DOHH2 (cell line): ENCODE data around the gene SEMA3D.

ENCODE experiments used
- H3F3A ChIP-seq: fragments of 200-600 bp; sonication (generic), shearing (Covaris generic); 2 replicates; pipeline ENCODE4 v1.6.0; 2016; ENCODE audit warnings: antibody characterized with exemption, mild to moderate bottlenecking; ENCODE audit not compliant: control insufficient read depth, insufficient read depth
- H3K27ac ChIP-seq: fragments of 200-600 bp; sonication (generic); 2 replicates; pipeline ENCODE4 v1.5.1; 2014; ENCODE audit warnings: low read depth, mild to moderate bottlenecking, low read length, moderate library complexity
- H3K27me3 ChIP-seq: fragments of 200-600 bp; sonication (generic); 2 replicates; pipeline ENCODE4 v1.6.1; 2014; ENCODE audit warnings: mild to moderate bottlenecking, low read length, mixed read lengths; ENCODE audit not compliant: control insufficient read depth
- H3K36me3 ChIP-seq: fragments of 200-600 bp; sonication (generic); 2 replicates; pipeline ENCODE4 v1.6.1; 2014; ENCODE audit warnings: mild to moderate bottlenecking, low read length, moderate library complexity, mixed read lengths; ENCODE audit not compliant: control insufficient read depth
- H3K4me1 ChIP-seq: fragments of 200-600 bp; sonication (generic); 2 replicates; pipeline ENCODE4 v1.6.1; 2014; ENCODE audit warnings: mild to moderate bottlenecking, low read length, mixed read lengths; ENCODE audit not compliant: control insufficient read depth
- H3K4me2 ChIP-seq: fragments of 200-600 bp; sonication (generic); 2 replicates; pipeline ENCODE4 v1.6.0; 2014; ENCODE audit warnings: mild to moderate bottlenecking, low read length, moderate library complexity
- H3K4me3 ChIP-seq: fragments of 200-600 bp; sonication (generic); 2 replicates; pipeline ENCODE4 v1.5.1; 2014; ENCODE audit warnings: mild to moderate bottlenecking, low read length, mixed read lengths
- H3K79me2 ChIP-seq: fragments of 200-600 bp; sonication (generic); 2 replicates; pipeline ENCODE4 v1.6.1; 2014; ENCODE audit warnings: mild to moderate bottlenecking, low read length, mixed read lengths; ENCODE audit not compliant: control insufficient read depth
- H3K9me2 ChIP-seq: fragments of 200-600 bp; sonication (generic); replicated peaks from 2 replicates; pipeline ENCODE4 v1.6.1; 2014; ENCODE audit warnings: mild to moderate bottlenecking, low read length, mixed read lengths; ENCODE audit not compliant: control insufficient read depth
- H3K9me3 ChIP-seq: fragments of 200-600 bp; sonication (generic); 2 replicates; pipeline ENCODE4 v1.6.1; 2014; ENCODE audit warnings: antibody characterized with exemption, low read length, mixed read lengths; ENCODE audit not compliant: control insufficient read depth, insufficient read depth
- H4K20me1 ChIP-seq: fragments of 200-600 bp; sonication (generic); 2 replicates; pipeline ENCODE4 v1.6.0; 2014; ENCODE audit warnings: low read depth, mild to moderate bottlenecking, antibody characterized with exemption, low read length, moderate library complexity; ENCODE audit not compliant: control insufficient read depth, insufficient read depth
- EZH2phosphoT487 ChIP-seq: fragments of 200-600 bp; sonication (generic); IDR thresholded peaks from 2 replicates; pipeline ENCODE4 v1.6.1; 2017; ENCODE audit warnings: borderline replicate concordance, mild to moderate bottlenecking, antibody characterized with exemption, low read length, moderate library complexity, mixed read lengths
- TF ChIP-seq, protein P1 (sequence below): fragments of 200-600 bp; sonication (generic); IDR thresholded peaks from one replicate; pipeline ENCODE4 v1.5.1; 2014; ENCODE audit warnings: antibody characterized with exemption, mild to moderate bottlenecking, low read depth, low read length; ENCODE audit not compliant: poor library complexity, severe bottlenecking

The SEMA3D gene

DNA sequence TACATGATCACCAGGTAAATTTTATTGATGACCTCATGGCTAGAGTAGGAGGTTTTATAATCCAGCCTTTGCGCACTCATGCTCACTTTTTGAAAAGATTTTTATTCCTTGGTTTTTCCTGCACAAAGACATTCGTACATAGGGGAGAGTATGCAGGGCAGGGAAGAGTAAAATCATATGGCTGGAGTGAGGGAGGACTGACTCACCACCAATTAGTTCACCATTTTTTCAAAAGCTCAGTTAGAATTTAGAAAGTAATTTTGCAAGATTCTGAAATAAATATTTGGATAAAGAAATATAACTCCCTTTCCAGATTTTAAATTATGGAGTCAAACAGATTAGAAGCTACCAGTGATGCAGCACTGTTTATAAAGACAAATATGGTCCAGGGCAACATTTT, 111.9 kb downstream of the SEMA3D start:
- Histone ChIP-seq H3K27ac (no peak overlapping the region), H3K4me2 (no peak overlapping the region), H3K27me3 (no peaks in the 10 kb centered on the region), H4K20me1 (no peaks in the 10 kb centered on the region), H3K9me2 (no peaks in the 10 kb centered on the region), H3K4me3 (no peak overlapping the region), H3K9me3 (no peaks in the 10 kb centered on the region), H3F3A (no peaks in the 10 kb centered on the region), H3K79me2 (no peaks in the 10 kb centered on the region), H3K4me1 (no peaks in the 10 kb centered on the region), H3K36me3 (no peaks in the 10 kb centered on the region)
- TF ChIP-seq, protein P1, sequence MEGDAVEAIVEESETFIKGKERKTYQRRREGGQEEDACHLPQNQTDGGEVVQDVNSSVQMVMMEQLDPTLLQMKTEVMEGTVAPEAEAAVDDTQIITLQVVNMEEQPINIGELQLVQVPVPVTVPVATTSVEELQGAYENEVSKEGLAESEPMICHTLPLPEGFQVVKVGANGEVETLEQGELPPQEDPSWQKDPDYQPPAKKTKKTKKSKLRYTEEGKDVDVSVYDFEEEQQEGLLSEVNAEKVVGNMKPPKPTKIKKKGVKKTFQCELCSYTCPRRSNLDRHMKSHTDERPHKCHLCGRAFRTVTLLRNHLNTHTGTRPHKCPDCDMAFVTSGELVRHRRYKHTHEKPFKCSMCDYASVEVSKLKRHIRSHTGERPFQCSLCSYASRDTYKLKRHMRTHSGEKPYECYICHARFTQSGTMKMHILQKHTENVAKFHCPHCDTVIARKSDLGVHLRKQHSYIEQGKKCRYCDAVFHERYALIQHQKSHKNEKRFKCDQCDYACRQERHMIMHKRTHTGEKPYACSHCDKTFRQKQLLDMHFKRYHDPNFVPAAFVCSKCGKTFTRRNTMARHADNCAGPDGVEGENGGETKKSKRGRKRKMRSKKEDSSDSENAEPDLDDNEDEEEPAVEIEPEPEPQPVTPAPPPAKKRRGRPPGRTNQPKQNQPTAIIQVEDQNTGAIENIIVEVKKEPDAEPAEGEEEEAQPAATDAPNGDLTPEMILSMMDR = no peak
- TF ChIP-seq EZH2phosphoT487 = no peak

DNA sequence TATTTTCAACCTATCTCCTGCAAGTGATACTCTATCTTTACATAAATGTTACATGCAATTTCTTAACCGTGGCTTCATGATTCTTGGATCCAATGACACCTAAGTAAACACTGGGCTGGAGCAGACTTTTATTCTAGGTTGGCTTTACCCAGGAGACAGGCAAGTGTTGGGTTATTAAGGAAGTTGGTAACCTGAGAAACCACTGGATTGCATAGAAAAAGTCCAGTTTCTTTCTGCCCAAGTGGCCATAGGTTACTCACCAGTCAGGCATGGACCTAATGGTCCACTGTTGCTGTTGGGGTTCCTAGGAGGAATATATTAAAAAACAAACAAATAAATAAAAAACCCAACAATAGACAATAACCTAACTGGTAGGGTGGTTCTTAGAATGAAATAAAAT, 112.8 kb downstream of the SEMA3D start:
- no peaks in the 10 kb centered on the region for H3K9me2 ChIP-seq
- no peaks in the 10 kb centered on the region for H3K9me3 ChIP-seq
- no peak overlapping the region for H3K4me3 ChIP-seq
- H3K79me2 ChIP-seq = no peaks in the 10 kb centered on the region
- no peak overlapping the region for H3K27ac ChIP-seq
- H3K36me3 ChIP-seq = no peaks in the 10 kb centered on the region
- H3K27me3 ChIP-seq = no peaks in the 10 kb centered on the region
- no peak overlapping the region for H3K4me2 ChIP-seq
- H3F3A ChIP-seq = no peaks in the 10 kb centered on the region
- H3K4me1 ChIP-seq = no peaks in the 10 kb centered on the region
- TF ChIP-seq EZH2phosphoT487 = no peak
- TF ChIP-seq, protein P1 = no peak
- no peaks in the 10 kb centered on the region for H4K20me1 ChIP-seq

DNA sequence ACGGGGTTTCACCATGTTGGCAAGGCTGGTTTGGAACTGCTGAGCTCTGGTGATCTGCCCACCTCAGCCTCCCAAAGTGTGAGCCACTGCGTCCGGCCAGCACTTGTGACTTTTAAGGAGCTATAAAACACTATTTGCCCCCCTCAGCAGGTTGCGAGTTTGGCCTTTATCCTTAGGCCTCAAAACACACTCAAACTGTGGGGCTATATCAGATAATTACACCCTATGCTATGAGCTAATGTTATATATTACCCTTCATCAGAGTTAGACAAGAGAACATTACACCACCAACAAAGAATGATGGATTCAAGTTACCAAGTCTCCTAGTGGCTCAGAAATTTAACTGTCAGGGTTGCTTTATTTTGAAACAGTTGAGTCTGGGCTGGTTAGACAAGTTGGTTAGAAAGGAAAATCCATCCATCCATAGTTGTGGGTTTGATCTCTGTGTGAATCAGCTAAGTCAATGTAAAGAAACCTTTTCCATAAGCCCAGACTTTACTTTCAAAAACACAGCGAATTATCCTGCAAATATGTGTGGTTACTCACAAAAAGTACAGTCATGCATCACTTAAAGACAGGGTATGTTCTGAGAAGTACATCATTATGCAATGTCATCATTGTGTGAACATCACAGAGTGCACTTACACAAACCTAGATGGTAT, 115.8 kb downstream of the SEMA3D start:
- no peaks in the 10 kb centered on the region for H3K27me3 ChIP-seq
- no peak overlapping the region for H3K27ac ChIP-seq
- H3K79me2 ChIP-seq = no peaks in the 10 kb centered on the region
- H3F3A ChIP-seq = no peaks in the 10 kb centered on the region
- no peak overlapping the region for H3K4me3 ChIP-seq
- H3K4me1 ChIP-seq = no peaks in the 10 kb centered on the region
- no peaks in the 10 kb centered on the region for H3K36me3 ChIP-seq
- H4K20me1 ChIP-seq = no peaks in the 10 kb centered on the region
- H3K9me2 ChIP-seq = no peaks in the 10 kb centered on the region; the same call in 1 of the 2 replicates
- no peaks in the 10 kb centered on the region for H3K9me3 ChIP-seq
- TF ChIP-seq, protein P1 = no peak
- no peak for TF ChIP-seq EZH2phosphoT487
- H3K4me2 ChIP-seq = no peak overlapping the region
